ENCODE data around the gene ERC1. TPM values are rescaled to one million over a fixed set of nuclear protein-coding genes. Genes with fewer than 3 reads are reported as not detected.
"Not testable (repeated sequence)": the region's sequence is repeated elsewhere in the genome, so short reads cannot be mapped to it uniquely, and the experiment has no call there.

Gene ERC1
- total RNA-seq, 1 experiment from 2014 or later: 40.4 TPM

GRCh38 chr12:1355396-1355795 lies 364.4 kb downstream of the ERC1 start:
- in situ Hi-C loops (cut with HindIII; ENCODE audit: low pct_unique_long_range_greater_than_20kb, low sequenced_read_pairs): no loop called here
- Histone ChIP-seq H3K27me3 (ENCODE audit: control insufficient read depth, insufficient read depth, low read length) (no peaks in the 10 kb centered on the region), H3K27ac (ENCODE audit: low read length) (no peak overlapping the region), H3K36me3 (ENCODE audit: control insufficient read depth, insufficient read depth, low read length) (no peaks in the 10 kb centered on the region), H3K9me3 (ENCODE audit: control insufficient read depth, insufficient read depth, low read depth, low read length) (no peaks in the 10 kb centered on the region), H3K4me3 (ENCODE audit: low read depth in 2 of 2, low read length in 2 of 2) (no peak overlapping the region), H3K4me1 (ENCODE audit: control insufficient read depth, insufficient read depth, low read length) (peaks cover under 1% of the 10 kb centered on the region; the same call in 1 of the 2 replicates)
- intact Hi-C loops (cut with micrococcal nuclease; ENCODE audit: unreplicated experiment): no loop called here
- ChIA-PET POLR2A (no interaction called here), CTCF (no interaction called here)
- TF ChIP-seq TCF7L2 (IDR thresholded peaks at IDR 0.05; ENCODE audit: low read depth, low read length) (no peak), REST (IDR thresholded peaks at IDR 0.05; ENCODE audit: insufficient read depth in 1 of 2, low read depth in 2 of 2, low read length in 1 of 2) (no peak), POLR2AphosphoS5 (IDR thresholded peaks at IDR 0.05; ENCODE audit: low read depth, low read length) (no peak), SIN3A (IDR thresholded peaks at IDR 0.05; ENCODE audit: borderline replicate concordance, insufficient read depth, low read depth, low read length) (no peak), CTCF (IDR thresholded peaks at IDR 0.05) (no peak)
- BruUV-seq (replicated peaks): no TSS peak
- ATAC-seq: no peak
- DNase-seq (ENCODE audit: low read depth, low spot score): no peak

GRCh38 chr12:1355871-1356270 lies 364.8 kb downstream of the ERC1 start:
- intact Hi-C loops (cut with micrococcal nuclease; ENCODE audit: unreplicated experiment); CTCF ChIA-PET; H3K4me1 ChIP-seq (ENCODE audit: control insufficient read depth, insufficient read depth, low read length); ATAC-seq; POLR2A ChIA-PET; BruUV-seq (replicated peaks); H3K36me3 ChIP-seq (ENCODE audit: control insufficient read depth, insufficient read depth, low read length); H3K27ac ChIP-seq (ENCODE audit: low read length); H3K4me3 ChIP-seq (ENCODE audit: low read depth in 2 of 2, low read length in 2 of 2); H3K27me3 ChIP-seq (ENCODE audit: control insufficient read depth, insufficient read depth, low read length); DNase-seq (ENCODE audit: low read depth, low spot score); H3K9me3 ChIP-seq (ENCODE audit: control insufficient read depth, insufficient read depth, low read depth, low read length); in situ Hi-C loops (cut with HindIII; ENCODE audit: low pct_unique_long_range_greater_than_20kb, low sequenced_read_pairs): not testable (repeated sequence)

- DNase-seq (ENCODE audit: low read depth, low spot score) (no peak), ATAC-seq (no peak)
- in situ Hi-C loops (cut with HindIII; ENCODE audit: low pct_unique_long_range_greater_than_20kb, low sequenced_read_pairs): no loop called here
- H3K36me3 ChIP-seq (ENCODE audit: control insufficient read depth, insufficient read depth, low read length): no peaks in the 10 kb centered on the region
- H3K27ac ChIP-seq (ENCODE audit: low read length): no peak overlapping the region
- ChIA-PET POLR2A (no interaction called here), CTCF (no interaction called here)
- BruUV-seq (replicated peaks): no TSS peak
- H3K4me1 ChIP-seq (ENCODE audit: control insufficient read depth, insufficient read depth, low read length): no peaks in the 10 kb centered on the region
- no peaks in the 10 kb centered on the region for H3K27me3 ChIP-seq (ENCODE audit: control insufficient read depth, insufficient read depth, low read length)
- H3K4me3 ChIP-seq (ENCODE audit: low read depth in 2 of 2, low read length in 2 of 2): no peak overlapping the region
- H3K9me3 ChIP-seq (ENCODE audit: control insufficient read depth, insufficient read depth, low read depth, low read length): no peaks in the 10 kb centered on the region
- no peak for TF ChIP-seq POLR2AphosphoS5 (IDR thresholded peaks at IDR 0.05; ENCODE audit: low read depth, low read length)
- TF ChIP-seq REST (IDR thresholded peaks at IDR 0.05; ENCODE audit: insufficient read depth in 1 of 2, low read depth in 2 of 2, low read length in 1 of 2): no peak
- no peak for TF ChIP-seq SIN3A (IDR thresholded peaks at IDR 0.05; ENCODE audit: borderline replicate concordance, insufficient read depth, low read depth, low read length)
- TF ChIP-seq TCF7L2 (IDR thresholded peaks at IDR 0.05; ENCODE audit: low read depth, low read length): no peak
- intact Hi-C loops (cut with micrococcal nuclease; ENCODE audit: unreplicated experiment): no loop called here
Observed at GRCh38 chr12:1356285-1356684, 365.3 kb downstream of the ERC1 start.
